COR-L47 (cell line): Measurements from ENCODE around the gene ASB6.
"Not testable (repeated sequence)": the region's sequence is repeated elsewhere in the genome, so short reads cannot be mapped to it uniquely, and the experiment has no call there.

Experiments used
- DNase-seq: peaks from one replicate; lab custom pipeline; 2025; lab: John Stamatoyannopoulos, UW

ASB6 gene

GRCh38 chr9:129643706-129644105, 1.8 kb upstream of the ASB6 start:
- DNase-seq: no peak

- no peak for DNase-seq
Observed at GRCh38 chr9:129640871-129641749, 841 bp downstream of the ASB6 start.

DNA sequence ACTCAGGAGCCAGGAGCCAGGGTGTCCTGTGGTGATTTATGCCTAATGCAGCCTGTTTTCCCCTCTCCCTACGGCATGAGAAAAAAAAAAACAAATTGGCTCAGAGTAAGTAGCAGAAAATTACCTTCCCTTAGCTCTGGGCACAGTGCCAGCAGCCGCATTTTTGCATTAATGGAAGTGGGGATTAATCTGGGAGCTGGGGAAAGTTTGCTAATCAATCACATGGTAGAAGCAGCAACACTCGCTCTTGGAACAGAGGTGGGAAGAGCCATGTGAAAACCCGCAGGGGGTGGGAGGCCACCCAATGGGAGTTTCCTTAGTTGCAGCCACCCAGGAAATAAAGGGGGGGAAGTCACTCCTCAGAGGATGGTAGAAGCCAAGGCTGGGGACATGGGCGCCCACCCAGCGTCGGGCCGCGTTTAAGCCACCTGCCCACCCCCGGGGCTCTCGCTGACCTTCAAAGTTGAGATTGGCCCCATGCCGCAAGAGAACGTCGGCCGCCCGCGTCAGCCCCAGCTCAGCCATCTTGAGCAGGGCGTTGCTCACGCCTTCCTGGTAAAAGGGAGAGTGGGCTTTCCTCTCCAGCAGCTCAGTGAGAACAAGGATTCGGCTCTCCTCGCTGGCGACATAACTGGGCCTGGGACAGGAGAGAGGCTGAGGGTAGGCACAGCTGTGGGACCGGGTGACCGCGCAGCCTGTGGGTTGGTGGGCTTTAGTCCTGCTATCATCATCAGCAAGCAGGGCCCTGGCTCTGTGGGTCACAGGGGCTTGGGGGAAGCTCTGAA, 1.7 kb downstream of the ASB6 start:
- peak; percentile 75 for DNase-seq

GRCh38 chr9:129639756-129640085, 2.2 kb downstream of the ASB6 start:
- no peak for DNase-seq

DNA sequence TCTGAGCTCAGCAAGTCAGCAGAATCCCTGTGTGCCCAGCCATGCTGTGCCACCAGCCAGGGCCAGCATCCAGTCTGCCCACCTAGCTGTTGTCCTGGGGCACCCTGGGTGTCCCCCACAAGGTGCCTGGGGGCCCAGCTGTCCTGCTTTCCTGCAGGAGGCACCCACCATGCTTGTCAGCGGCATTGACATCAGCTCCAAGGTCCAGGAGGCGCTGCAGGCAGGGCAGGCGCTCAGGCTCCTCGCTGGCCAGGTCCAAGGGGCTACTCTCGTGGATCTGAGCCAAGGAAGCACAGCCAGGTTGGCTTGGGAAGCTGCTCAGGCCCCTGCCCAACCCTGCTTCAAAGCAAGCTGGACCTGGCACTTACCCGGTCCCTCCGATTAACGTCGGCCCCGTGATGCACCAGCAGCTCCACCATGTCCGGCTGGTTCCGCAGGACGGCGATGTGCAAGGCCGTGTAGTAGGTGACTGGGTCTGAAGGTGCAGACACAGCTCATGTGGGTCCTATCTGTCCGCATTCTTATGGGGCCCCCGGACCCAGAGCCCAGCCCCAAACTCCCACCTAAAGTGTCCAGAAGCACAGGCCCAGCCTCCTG, 2.8 kb downstream of the ASB6 start:
- DNase-seq: no peak

GRCh38 chr9:129637673-129638439, 4.1 kb downstream of the ASB6 start:
- no peak for DNase-seq

- no peak for DNase-seq
Observed at GRCh38 chr9:129637102-129637501, 4.8 kb downstream of the ASB6 start.

DNA sequence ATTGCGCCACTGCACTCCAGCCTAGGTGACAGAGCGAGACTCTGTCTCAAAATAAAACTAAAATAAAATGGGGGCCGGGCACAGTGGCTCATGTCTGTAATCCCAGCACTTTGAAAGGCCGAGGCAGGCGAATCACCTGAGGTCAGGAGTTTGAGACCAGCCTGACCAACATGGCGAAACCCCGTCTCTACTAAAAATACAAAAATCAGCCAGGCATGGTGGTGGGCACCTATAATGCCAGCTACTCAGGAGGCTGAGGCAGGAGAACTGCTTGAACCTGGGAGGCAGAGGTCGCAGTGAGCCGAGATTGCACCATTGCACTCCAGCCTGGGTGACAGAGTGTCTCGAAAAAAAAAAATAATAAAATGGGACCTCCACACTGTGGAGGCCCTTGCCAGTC, 5.6 kb downstream of the ASB6 start:
- DNase-seq: not testable (repeated sequence)

DNA sequence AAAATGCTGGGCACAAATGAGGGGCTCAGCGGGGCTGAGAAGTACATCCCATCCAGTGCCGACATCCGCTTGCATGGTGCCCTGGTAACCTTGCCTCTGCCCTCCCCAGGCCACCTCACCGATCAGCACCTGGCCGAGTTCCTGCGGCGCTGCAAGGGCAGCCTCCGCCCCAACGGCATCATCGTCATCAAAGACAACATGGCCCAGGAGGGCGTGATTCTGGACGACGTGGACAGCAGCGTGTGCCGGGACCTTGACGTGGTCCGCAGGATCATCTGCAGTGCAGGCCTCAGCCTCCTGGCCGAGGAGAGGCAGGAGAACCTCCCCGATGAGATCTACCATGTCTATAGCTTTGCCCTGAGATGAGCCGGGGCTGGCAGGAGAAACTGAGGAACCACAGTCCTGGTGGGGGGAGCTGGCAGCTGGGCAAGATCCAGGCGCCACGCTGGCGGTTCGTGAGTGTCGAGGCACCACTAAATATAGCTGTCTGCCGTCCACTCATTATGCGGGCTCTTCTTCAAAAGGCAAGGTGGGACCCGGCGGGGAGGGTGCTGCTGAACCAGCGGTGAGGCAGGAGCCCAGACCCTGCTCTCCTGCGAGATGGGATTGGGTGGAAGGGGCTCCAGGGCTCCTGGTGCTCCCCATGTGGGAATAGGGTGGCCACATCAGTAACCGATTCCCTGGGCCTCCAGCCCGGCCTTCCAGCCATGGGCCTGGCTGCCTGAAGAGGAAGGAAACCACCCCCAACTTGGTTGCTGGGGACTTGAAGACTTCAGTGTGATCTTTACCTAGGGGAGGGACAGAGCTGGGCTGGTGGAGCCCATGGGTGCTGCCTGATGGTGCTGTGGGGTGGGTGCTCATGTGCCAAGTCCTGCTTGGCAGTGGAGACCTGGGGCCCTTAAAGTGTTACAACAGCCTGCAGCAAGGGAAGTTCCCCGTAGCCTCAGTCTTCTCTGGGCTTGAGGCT, 6.6 kb downstream of the ASB6 start:
- no peak for DNase-seq

DNA sequence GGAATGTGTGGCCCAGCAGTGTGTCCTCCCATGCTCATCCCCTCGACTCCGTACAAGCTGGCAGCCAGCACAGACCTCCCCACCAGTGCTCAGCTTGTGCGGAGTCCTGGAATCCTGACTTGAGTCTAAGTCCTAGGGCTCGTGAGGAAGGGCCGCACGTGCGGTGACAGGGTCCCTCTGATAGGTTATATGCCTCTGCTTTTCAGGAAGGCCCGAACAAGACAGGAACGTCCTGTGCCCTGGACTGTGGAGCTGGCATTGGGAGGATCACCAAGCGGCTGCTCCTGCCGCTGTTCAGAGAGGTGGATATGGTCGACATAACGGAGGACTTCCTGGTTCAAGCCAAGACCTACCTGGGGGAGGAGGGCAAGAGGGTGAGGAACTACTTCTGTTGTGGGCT, 8.1 kb downstream of the ASB6 start:
- no peak for DNase-seq

- DNase-seq: no peak
Observed at GRCh38 chr9:129633207-129633606, 8.7 kb downstream of the ASB6 start.

DNA sequence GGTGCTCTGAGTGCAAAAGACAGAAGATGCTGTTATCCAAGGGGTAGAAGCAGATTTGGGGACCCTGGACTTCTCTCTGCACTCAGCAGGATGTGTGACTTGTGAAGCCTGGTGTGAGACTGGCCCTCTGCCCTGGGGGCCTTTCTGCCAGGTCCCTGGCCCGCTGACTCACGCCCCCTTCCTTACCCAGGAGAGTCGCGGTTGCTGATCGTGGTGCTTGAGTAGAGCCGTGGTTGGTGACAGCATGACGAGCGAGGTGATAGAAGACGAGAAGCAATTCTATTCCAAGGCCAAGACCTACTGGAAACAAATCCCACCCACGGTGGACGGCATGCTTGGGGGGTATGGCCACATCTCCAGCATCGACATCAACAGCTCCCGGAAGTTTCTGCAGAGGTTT, 9.5 kb downstream of the ASB6 start:
- DNase-seq: no peak

GRCh38 chr9:129631674-129632129, 10.2 kb downstream of the ASB6 start:
- no peak for DNase-seq

DNA sequence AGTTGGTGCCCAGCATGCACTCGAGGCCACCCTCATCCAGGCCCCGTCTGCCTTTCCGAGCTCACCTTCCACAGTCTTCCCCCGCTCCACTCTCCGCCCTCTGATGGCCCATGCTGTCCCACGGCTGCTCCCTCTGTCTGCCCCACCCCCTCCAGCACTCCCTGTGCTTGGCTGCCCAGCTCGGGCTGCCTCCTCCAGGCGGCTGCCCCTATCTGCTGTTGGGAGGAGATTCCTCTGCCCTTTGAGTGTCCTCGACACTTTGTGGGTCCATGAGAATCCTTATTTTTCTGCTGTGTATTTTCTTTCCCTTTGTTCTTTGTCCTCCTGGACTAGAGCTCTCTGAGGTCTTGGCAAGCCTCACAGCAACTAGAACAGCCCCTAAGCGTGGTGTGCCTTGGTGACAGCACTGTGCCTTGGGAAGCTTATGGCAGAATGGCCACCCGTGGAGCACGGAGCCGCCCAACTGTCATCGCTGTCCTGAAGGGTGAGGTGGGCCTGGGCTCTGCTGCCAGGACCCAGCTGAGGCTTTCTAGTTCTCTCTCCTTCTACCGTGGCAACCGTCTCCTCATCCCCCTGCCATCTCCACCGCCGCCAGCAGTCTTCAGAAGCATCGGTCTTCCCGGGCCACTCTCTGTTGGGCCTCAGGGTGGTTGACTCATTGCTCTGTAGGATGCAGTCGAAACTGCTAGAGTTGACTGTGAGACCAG, 10.8 kb downstream of the ASB6 start:
- no peak for DNase-seq

DNA sequence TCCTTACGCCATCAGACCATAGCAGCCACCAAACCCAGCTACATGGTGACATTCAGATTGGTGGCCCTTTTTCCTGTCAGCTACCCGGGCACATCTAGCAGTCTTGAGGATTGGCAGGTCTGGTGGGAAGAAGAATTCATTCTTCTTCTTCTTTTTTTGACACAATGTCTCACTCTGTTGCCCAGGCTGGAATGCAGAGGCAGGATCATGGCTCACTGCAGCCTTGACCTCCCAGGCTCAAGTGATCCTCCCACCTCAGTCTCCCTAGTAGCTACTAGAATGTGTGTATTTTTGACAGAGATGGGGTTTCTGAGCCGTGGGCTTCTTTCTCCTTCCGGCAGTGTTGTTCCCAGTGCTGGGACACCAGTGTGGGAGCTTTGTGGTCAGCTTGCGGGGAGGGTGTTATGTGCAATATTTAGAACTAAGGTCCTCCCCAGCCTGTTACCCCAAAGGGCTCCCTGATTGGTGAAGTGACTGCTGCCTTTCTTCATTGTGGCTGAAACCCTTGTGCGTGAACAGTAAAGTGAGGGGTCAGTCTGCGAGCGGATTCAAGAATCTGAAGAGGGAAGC, 12.6 kb downstream of the ASB6 start:
- DNase-seq: no peak

GRCh38 chr9:129628709-129629108, 13.2 kb downstream of the ASB6 start:
- no peak for DNase-seq

DNA sequence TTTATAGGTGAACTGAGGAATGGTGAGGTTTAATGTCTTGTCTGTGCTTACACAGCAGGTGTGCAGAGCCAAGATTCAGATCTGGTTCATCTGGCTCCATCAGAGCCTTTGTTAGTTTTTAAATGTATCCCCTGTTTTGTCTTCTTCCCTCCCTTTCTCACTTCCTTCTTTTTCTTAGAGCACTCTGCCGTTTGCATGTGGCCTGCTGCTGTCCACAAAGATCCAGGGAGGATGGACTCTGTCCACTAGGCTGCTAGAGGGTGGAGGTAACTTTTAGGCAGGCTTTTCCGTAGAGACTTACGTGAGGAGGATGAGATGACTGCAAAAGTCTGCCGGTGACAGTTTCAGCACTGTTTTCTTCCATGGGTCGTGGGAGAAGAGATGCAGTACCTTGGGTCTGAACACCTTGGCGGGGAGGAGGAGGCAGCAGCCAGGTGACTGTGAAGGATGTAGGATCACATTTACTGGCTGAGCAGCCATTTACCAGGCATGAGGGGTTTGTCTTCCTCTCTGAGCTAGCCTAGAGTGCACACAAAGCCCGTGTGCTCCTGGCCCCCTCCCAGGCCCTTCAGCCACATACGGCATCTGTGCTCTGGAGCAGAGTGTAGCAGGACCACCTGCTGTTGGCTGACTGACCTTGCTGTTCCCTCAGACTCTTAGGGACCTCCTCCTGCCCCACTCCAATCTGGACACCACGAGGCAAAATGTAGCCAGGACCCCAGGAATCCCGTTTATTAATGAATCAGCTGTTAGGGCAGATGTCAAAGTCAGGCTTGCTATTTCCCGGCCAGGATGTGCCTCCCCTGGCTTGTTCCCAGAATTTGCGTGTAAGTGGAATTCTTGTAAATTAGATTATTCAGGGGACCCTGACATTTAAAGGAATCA, 14.2 kb downstream of the ASB6 start:
- DNase-seq: no peak

DNA sequence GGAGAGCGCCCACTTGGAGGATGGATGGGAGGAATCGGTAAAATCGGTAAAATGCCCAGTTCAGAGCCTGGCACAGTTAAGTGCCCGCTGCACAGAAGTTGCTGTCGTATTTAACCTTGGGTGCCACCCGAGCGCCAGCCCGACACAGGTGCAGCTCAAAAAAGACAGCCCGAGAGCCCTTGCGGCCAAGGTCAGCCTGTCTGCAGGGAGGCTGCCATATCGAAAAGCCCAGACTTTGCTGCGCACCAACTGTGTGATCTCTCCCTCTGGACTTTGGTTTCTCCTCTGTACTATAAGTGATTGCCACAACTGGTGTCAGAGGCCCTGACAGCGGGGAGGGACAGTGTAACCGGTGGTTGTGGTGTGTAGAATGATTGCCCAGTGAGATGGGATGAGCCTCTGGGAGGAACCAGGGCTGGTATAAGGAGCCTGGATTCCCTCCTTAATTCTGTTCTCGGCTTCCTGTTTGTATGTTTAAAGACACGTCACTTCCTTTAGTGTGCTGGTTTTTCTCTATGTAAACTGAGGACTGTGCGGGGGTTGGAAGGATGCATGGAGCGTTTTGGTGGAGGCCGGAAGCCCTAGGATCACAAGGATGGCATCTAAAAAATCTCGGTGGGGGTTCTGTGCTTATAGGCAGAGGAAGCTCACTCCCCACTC, 15.2 kb downstream of the ASB6 start:
- no peak for DNase-seq
